ENCODE measurements around the gene GAS2L3. TPM values are rescaled to one million over a fixed set of nuclear protein-coding genes. Genes with fewer than 3 reads are reported as not detected.

GAS2L3 gene
- polyA plus RNA-seq, 2 of the 4 experiments (the other 2 are of a cell fraction): 7.1 to 17.2 TPM

DNA sequence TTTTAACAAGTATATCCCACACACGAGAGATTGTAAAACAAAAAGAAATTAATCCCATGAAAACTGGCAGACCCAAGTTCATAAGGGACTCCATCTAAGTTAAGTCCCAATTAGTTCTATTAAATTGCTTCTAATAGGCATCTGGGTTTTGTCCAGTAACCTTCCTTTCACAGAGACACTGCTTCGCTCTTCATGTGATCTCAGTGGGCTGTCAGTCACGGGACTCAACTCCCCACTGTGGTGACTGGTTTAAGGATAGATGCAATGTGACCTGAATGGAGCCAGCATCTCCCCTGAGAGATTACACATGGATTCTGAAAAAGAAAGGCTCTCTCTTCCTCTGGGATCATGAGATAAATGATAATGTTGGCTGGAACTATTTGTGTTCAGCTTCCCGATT, 96.4 kb downstream of the GAS2L3 start:
- WGBS (ENCODE audit: missing lambda C conversion rate): 24% methylated on average over 4 of the region's 4 CpGs
- H3K4me2 ChIP-seq: no peak overlapping the region
- ChIA-PET CTCF (interaction anchor here (1.0 to 3.1 kb wide), 3 partner anchors 9 to 63 kb away, joined by 4 to 19 read pairs (median 11); no protein-coding TSS in a partner anchor), POLR2A (no interaction called here)
- H3K27ac ChIP-seq: no peak overlapping the region
- H3K9me3 ChIP-seq: no peaks in the 10 kb centered on the region
- no peak overlapping the region for H3K4me3 ChIP-seq
- ATAC-seq: no peak
- TF ChIP-seq, protein P1, sequence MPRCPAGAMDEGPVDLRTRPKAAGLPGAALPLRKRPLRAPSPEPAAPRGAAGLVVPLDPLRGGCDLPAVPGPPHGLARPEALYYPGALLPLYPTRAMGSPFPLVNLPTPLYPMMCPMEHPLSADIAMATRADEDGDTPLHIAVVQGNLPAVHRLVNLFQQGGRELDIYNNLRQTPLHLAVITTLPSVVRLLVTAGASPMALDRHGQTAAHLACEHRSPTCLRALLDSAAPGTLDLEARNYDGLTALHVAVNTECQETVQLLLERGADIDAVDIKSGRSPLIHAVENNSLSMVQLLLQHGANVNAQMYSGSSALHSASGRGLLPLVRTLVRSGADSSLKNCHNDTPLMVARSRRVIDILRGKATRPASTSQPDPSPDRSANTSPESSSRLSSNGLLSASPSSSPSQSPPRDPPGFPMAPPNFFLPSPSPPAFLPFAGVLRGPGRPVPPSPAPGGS (IDR thresholded peaks at IDR 0.05): no peak
- TF ChIP-seq, protein P2, sequence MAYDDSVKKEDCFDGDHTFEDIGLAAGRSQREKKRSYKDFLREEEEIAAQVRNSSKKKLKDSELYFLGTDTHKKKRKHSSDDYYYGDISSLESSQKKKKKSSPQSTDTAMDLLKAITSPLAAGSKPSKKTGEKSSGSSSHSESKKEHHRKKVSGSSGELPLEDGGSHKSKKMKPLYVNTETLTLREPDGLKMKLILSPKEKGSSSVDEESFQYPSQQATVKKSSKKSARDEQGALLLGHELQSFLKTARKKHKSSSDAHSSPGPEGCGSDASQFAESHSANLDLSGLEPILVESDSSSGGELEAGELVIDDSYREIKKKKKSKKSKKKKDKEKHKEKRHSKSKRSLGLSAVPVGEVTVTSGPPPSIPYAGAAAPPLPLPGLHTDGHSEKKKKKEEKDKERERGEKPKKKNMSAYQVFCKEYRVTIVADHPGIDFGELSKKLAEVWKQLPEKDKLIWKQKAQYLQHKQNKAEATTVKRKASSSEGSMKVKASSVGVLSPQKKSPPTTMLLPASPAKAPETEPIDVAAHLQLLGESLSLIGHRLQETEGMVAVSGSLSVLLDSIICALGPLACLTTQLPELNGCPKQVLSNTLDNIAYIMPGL (CRISPR knock-in tag; IDR thresholded peaks at IDR 0.05; ENCODE audit: borderline replicate concordance): no peak
- TF ChIP-seq, protein P3, sequence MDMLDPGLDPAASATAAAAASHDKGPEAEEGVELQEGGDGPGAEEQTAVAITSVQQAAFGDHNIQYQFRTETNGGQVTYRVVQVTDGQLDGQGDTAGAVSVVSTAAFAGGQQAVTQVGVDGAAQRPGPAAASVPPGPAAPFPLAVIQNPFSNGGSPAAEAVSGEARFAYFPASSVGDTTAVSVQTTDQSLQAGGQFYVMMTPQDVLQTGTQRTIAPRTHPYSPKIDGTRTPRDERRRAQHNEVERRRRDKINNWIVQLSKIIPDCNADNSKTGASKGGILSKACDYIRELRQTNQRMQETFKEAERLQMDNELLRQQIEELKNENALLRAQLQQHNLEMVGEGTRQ (IDR thresholded peaks at IDR 0.05): no peak
- TF ChIP-seq MYC (IDR thresholded peaks at IDR 0.05; ENCODE audit: borderline replicate concordance, low read length) (no peak), RCOR1 (IDR thresholded peaks at IDR 0.05; ENCODE audit: low read depth, low read length) (no peak), POLR2AphosphoS2 (conservative IDR thresholded peaks at IDR 0.05; ENCODE audit: low read length) (no peak), FOXS1 (CRISPR knock-in tag; IDR thresholded peaks at IDR 0.05) (no peak), EHF (CRISPR knock-in tag; IDR thresholded peaks at IDR 0.05) (no peak), SMC3 (IDR thresholded peaks at IDR 0.05) (no peak), MAZ (IDR thresholded peaks at IDR 0.05; ENCODE audit: borderline replicate concordance, low read depth, low read length) (no peak), CBX8 (IDR thresholded peaks at IDR 0.05) (no peak), HOXB5 (CRISPR knock-in tag; IDR thresholded peaks at IDR 0.05) (no peak), SREBF2 (IDR thresholded peaks at IDR 0.05) (no peak), POLR2A (IDR thresholded peaks at IDR 0.05; ENCODE audit: low read length) (no peak), CEBPB (IDR thresholded peaks at IDR 0.05) (no peak), ZSCAN20 (CRISPR knock-in tag; IDR thresholded peaks at IDR 0.05) (no peak), KDM5A (IDR thresholded peaks at IDR 0.05) (no peak)
- TF ChIP-seq, protein P4, sequence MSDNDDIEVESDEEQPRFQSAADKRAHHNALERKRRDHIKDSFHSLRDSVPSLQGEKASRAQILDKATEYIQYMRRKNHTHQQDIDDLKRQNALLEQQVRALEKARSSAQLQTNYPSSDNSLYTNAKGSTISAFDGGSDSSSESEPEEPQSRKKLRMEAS (IDR thresholded peaks at IDR 0.05): no peak
- TF ChIP-seq, protein P5, sequence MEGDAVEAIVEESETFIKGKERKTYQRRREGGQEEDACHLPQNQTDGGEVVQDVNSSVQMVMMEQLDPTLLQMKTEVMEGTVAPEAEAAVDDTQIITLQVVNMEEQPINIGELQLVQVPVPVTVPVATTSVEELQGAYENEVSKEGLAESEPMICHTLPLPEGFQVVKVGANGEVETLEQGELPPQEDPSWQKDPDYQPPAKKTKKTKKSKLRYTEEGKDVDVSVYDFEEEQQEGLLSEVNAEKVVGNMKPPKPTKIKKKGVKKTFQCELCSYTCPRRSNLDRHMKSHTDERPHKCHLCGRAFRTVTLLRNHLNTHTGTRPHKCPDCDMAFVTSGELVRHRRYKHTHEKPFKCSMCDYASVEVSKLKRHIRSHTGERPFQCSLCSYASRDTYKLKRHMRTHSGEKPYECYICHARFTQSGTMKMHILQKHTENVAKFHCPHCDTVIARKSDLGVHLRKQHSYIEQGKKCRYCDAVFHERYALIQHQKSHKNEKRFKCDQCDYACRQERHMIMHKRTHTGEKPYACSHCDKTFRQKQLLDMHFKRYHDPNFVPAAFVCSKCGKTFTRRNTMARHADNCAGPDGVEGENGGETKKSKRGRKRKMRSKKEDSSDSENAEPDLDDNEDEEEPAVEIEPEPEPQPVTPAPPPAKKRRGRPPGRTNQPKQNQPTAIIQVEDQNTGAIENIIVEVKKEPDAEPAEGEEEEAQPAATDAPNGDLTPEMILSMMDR (IDR thresholded peaks at IDR 0.05): no peak
- DNase-seq (ENCODE audit: low read depth in 1 of 2, low spot score in 1 of 2): no peak
- H3K4me1 ChIP-seq: no peaks in the 10 kb centered on the region
- no peak for FAIRE-seq

DNA sequence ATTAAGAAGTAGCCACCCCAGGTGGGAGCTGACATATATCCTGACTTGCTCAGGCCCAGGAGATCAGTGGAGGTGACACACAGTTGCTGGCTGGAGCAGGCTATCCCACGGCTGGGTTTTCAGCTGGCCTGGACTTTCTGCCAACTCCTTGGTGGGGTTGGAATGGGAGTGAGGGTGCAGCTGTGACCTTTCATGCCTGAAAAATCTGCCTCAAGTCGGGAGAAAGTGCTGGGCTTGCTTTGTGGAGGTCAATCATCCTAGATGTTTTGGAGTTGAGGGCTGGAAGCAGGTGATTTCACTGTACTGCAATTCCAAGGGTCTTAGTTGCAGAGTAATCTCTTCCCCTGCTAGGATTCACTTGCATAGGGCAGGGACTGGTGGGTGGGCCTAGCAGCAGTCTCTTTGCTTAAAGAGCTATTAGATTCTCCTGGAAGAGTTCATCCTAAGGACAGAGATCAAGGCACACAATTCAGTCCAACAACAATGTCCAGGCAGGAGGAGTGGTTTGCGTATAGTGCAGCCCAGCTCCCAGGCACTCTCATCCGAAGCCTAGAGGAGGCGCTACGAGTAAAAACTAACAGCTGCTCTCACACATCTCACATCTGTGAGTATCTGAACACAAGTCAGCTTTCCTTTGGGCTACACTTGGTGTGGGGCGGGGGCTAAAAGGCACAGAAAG, 98.1 kb downstream of the GAS2L3 start:
- FAIRE-seq (no peak), DNase-seq (ENCODE audit: low read depth in 1 of 2, low spot score in 1 of 2) (no peak), ATAC-seq (peak in 1 of 2 experiments; percentile 47; a peak in 3 of 6 replicates)
- H3K9me3 ChIP-seq: no peaks in the 10 kb centered on the region
- CTCF ChIA-PET: interaction anchor here (0.6 to 3.1 kb wide), 9 partner anchors 8 to 454 kb away, joined by 3 to 19 read pairs (median 5); no protein-coding TSS in a partner anchor
- POLR2A ChIA-PET: no interaction called here
- no peak overlapping the region for H3K4me3 ChIP-seq
- H3K4me2 ChIP-seq: no peak overlapping the region
- 26% methylated on average over 7 of the region's 7 CpGs for WGBS (ENCODE audit: missing lambda C conversion rate)
- H3K4me1 ChIP-seq: no peaks in the 10 kb centered on the region
- TF ChIP-seq RARB (CRISPR knock-in tag; IDR thresholded peaks at IDR 0.05) (no peak), RFX5 (IDR thresholded peaks at IDR 0.05) (no peak)
- TF ChIP-seq, protein P6, sequence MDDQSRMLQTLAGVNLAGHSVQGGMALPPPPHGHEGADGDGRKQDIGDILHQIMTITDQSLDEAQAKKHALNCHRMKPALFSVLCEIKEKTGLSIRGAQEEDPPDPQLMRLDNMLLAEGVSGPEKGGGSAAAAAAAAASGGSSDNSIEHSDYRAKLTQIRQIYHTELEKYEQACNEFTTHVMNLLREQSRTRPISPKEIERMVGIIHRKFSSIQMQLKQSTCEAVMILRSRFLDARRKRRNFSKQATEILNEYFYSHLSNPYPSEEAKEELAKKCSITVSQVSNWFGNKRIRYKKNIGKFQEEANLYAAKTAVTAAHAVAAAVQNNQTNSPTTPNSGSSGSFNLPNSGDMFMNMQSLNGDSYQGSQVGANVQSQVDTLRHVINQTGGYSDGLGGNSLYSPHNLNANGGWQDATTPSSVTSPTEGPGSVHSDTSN (IDR thresholded peaks at IDR 0.05): no peak
- TF ChIP-seq, protein P1 (IDR thresholded peaks at IDR 0.05): no peak
- no peak overlapping the region for H3K27ac ChIP-seq
